GM18508 (cell line): ENCODE measurements around the gene RFX3.

Experiments
- ATAC-seq: cut with Tn5 transposase; IDR thresholded peaks from one replicate; pipeline ENCODE4 v1.9.1; 2021; ENCODE audit warnings: moderate number of reproducible peaks; ENCODE audit not compliant: insufficient read depth, unreplicated experiment

RFX3 gene

DNA sequence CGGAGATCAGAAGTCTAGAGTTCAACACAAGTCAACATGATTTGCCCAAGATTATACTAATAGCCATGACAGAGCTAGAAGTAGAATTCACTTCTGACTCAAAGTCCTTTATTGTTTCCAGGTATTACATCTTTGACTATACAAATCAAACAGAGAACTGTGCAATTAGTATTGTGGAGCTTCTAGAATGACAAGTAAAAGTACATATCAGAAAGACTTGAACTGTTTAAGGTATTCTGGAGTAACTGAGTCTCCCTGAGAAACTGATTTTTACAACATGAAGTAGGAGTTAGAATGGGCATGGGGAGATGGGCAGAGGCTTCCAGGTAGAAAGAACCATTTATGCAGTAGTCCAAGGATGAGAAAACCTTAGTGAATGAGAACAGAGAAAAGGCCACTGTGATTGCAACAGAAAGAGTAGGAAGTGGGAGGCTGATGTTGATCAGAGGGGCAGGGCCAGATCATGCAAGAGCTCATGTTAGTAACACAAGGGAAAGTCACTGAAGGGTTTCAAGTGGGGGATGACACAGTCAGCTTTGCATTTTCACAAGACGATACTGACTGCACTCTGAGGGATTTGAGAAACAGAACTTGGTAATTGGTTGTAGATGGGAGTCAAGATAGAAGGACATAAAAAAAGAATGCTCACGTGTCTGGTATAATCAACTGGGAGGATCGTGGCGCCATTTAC is 280.7 kb downstream of the RFX3 start:
- ATAC-seq = no peak

DNA sequence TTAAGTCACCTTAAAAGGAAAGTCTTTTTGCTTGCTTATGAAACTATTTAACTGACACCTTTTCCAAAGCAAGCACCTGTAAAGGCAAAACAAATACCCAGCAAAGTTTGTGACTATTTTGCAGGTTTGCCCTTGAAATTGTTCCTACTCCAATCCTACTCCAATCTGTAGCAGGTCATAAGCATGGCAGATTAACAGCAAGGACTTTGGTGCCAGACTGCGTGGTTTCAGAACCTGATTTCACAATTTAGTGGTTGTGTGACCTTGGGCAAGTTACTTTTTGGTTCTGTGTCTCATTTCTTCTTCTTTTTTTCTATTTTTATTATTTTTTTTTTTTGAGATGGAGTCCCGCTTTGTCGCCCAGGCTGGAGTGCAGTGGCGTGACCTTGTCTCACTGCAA is 282.1 kb downstream of the RFX3 start:
- no peak for ATAC-seq

DNA sequence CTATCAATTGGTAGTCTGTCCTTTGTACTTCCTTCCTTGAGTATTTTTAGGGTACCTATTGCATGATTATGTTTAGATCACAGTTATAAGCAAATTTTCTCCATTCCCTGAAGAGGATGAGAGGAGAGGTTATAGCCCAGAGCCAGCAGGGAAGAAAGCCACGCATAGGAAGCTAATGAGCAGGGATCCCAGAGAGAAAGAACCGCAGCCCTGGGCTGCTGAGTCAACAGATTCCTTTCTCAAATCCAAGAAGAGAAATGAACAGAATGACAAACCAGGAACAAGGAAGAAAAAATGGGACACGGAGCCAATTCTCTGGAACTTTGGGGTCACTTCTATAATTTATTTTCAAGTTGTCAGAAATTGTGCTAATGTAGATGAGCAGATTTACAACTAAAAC is 284.5 kb downstream of the RFX3 start:
- ATAC-seq = no peak

DNA sequence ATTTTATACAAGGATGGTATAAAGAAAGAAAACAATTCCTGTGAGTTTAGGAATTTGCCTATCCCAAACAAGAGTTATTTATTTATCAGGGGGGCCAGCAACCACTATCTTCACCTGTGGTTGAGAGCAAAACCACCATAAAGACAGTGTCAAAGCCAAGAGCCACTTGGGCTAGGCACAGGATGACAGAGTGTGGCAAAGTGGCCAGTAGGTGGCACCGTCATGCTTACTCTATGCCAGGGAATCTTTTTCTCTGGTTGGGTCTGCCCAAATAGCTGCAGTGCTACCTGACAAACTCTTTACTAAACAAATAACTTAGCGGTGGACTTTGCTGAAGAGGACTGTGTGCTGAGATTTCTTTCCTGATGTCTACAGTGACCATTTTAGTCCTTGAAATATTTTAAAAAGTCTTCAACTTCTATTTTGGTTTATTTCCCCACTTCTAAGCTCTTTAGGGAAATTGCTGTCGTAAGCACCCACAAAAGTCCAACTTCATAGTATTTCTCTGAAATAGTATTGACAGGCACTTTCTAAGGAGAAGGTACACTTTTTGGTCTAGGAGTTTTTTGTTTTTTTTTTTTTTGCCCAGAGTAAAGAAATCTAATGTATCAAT is 285.0 kb downstream of the RFX3 start:
- ATAC-seq = peak; percentile 87

DNA sequence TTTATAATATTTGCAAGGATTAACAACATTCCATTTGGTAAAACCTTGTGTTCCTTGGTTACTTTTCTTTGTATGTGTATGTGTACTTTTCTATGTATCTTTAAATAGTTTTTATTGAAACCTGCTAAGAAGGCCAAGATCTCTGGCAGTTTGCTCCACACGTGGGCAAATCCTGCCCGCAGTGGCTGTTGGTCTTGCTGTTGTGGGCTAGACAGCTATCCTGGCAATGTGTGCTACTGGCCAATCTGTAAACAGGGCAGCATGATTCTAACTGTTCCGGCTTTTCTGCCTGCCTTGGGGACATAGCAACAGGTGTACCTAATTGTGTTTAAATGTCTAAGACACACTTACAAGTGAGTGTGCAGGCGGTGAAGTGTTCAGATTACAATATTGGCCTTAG is 286.6 kb downstream of the RFX3 start:
- ATAC-seq = no peak

DNA sequence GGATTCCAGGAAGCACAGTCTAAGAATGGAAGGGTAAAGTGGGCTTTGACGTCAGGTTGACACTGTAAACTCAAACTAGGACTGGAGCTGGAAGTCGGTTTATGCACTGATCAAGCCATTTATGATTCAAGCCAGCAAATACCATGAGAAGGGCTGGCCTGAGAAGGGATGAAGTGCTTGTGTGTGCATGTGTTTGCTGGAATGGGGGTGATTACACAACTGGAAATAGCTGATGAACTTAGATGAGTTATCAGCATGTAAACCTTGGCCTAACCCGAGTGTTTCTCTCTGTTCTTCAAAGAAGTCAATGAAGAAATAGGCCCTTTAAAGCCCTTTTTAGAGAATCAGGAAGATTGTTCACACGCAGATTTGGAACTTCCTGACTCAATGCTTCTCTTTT is 287.6 kb downstream of the RFX3 start:
- ATAC-seq = no peak

DNA sequence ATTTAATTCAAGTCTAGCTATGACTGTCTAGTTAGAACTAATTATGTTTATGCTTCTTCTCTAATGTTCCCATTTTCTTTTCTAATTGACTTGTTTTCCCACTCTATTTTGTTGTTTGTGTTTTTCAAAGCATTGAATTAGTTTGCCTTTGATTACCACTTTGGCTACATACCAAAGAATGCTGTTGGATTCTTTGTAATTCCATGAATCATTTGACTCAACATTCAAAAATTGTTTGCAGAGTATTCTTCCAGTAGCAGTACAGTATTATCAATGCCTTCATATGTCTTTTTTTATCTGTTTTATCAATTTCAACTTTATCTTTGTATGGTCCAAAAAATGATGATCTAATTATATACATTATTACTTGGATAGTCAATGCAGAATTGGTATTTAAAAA is 288.7 kb downstream of the RFX3 start:
- ATAC-seq = no peak

DNA sequence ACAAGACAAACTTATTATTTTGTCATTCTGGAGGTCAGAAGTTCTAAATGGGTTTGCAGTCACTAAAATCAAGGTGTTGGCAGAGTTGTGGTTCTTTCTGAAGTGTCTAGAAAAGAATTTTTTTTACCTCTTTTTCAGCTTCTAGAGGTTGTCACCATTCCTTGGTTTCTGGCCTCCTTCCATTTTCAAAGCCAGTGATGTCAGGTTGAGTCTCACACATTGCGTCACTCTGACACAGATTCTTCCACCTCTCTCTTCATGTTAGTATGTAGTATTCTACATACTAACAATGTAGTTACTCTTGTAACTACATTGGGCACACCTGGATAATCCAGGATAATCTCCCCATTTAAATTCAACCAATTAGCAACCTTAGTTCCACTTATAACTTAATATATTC is 290.3 kb downstream of the RFX3 start:
- no peak for ATAC-seq

DNA sequence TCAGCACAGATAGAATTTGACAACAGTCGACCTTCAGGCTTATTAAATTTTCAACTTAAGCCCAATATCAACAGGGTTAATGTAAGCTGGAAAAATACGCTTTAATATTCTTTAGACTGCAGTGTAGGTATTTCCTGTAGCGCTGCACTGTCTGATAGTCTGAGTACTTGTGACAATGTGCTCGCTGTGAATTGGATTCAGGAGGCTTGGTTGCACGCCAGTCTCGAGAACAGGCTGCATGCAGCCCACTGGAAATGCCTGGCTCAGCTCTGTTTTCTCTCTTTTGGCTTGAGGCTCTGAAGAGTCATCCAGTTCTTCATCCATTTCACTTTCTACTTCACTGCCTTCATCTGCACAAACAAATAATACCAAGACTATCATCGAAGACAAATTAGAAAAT is 300.9 kb downstream of the RFX3 start:
- no peak for ATAC-seq

DNA sequence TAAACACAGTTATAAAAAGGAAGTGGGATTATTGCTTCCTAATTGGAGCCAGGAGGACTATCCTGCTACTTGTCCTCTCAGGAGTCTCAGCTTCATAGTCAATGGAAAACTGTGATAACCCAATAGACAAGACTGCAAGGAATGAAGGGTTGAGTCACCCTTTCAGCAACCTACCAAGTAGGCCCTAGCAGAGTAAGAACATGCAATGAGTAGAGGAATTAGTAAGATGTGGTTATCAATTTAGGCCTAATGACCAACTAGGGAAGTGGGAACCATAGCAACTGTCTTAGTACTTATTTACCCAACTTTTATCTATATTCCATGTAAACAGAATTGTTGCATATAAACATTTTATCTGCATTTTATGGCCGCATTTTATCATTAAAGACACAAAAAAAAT is 310.1 kb downstream of the RFX3 start:
- ATAC-seq = no peak

DNA sequence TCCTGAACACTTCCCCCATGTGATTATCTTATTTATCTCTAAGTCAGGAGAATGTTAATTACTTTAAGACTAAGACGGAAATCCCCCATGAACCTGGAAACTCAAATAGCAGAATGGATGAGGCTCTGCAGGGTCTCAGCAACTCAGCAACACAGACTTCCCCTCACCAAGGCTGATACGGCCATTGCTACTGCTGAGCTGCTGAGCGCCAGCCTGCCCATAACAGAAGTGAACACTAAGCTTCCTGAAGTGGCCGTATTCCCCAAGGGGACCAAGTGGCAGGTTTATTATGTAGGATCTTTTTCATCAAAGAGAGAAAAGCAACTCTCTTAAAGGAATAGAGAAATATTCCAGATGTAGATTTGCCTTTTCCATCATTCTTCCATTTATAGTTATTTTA is 311.1 kb downstream of the RFX3 start:
- ATAC-seq = no peak

DNA sequence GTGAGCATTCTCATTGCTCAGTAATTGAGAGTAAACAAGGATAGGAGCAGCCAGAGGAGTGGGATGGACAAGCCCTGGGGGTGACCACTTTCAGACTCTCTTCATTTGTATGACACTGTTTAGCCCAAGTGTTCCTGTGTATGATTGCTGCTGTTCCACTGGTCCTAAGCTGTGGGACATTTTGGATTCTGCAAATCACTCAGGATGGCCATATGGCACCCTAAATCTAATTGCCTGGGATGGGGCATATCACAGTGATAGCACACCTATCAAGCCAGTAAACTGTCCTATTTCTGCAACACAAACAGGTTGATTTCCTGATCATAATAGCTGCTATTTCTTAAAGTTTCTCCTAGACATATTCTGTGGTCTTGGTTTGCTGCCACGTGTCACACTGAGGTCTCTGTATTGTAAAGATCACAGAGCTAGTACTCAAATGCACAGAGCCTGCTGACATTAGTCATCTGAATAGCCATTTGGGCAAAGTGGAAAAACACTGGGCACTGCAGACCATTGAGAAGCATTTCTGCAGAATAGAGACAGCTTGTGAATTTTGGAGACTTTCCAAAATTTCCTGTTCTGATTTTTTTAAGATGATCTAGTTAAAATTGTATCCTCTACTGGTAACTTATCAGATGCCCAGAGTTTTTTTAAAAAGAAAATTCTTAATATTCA is 320.2 kb downstream of the RFX3 start:
- no peak for ATAC-seq

DNA sequence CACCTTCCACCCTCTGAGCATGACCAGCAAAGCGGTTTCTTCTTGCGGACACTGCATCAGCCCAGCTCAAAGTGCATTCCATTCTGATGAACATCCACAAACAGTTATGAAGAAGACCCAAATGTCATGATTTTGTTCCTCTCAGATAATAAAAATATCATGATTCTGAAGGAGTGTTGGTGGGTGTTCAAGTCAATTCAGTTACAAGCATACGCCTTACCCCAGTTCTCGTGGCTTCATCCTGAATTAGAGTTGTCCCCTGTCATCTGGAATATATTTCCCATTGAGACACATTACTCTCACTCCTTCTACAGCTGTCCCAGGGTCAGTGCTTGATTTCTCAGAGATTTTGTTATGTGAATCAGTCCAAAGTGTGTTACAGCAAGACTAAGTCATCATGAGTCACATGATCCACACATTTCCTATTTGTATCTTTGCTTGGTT is 325.4 kb downstream of the RFX3 start:
- ATAC-seq = no peak

DNA sequence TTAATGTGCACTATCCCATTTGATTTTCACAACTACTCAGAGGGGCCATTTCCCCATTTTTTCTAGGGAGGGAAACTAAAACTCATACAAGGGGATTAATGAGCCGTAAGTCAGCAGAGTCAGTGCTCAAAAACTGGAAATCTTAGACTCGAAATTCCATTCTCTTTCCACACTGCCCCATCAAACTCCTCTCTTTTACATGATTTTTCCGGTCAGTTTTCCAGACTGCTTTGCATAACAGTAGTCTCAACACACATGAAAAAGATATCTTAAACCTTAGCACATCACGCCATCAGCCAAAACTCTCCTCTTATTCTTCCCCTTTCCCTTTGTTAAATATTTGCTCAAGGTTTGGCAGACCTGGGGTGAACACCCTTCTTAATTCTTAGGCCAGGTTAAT is 332.0 kb downstream of the RFX3 start:
- no peak for ATAC-seq

DNA sequence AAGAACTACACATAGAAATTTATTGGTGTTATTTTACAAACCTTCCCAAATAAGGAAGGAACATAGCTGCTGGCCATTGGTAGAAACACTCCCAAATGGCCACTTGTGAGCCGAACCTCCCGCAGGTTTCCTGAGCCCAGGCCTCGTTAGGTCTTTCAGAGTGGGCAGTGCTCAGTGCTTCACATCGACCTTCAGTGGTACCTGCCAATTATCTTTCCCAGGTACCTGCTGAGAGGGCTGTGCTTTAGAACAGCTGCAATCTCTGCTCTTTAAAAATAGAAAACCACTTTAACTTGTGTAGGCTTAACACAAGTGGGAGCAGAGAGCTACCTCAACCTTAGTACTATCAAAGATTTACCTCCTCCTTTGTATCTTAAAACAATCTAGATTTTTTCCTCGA is 334.1 kb downstream of the RFX3 start:
- no peak for ATAC-seq

DNA sequence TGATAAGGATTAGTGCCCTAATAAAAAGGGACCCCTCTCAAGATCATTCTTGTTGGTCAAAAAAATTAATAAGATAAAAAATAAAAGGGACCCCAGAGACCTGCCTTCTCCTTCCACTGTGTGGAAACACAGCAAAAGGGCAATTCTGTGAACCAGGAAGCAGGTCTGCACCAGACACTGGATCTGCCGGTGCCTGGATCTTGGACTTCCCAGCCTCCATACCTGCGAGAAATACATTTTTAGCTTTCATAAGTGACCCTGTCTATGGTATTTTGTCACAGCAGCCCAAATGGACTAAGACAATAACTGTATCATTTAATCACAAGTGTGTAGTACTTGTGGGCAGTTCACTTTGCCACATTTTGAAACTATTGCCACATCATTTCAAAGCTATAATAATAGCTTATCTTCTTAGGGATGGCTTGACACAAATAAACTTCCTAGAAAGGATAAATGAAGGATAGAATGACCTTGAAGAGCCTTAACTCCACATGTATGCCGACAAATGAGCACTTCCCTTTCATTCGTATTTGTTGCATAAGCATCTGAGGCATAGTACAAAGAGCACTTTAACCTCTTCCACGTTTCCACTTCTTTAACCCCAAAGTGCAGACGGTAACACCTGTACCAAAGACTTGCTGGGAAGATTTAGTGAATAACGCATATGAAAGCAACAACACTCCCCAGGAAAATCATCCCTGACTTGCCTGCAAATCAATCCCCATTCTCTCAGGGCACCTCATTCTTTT is 336.5 kb downstream of the RFX3 start:
- ATAC-seq = no peak

DNA sequence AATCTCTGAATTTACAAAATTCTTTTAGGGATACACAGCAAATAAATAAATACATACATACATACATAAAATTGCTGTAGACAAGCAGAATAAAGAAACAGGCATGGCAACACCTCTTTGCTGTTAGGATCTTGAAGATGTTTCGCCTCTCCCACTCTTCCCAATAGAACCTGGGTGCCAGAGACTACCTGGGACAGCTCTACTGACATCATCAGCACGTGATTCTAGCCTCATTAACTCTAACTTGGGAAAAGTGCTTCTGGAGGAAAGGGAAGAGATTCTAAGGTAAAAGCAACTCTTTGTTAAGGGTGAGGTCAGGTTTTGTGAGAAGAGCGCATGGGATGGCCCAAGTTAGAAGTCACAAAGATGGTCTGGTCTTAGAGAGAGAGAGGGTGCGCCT is 339.1 kb downstream of the RFX3 start:
- no peak for ATAC-seq

DNA sequence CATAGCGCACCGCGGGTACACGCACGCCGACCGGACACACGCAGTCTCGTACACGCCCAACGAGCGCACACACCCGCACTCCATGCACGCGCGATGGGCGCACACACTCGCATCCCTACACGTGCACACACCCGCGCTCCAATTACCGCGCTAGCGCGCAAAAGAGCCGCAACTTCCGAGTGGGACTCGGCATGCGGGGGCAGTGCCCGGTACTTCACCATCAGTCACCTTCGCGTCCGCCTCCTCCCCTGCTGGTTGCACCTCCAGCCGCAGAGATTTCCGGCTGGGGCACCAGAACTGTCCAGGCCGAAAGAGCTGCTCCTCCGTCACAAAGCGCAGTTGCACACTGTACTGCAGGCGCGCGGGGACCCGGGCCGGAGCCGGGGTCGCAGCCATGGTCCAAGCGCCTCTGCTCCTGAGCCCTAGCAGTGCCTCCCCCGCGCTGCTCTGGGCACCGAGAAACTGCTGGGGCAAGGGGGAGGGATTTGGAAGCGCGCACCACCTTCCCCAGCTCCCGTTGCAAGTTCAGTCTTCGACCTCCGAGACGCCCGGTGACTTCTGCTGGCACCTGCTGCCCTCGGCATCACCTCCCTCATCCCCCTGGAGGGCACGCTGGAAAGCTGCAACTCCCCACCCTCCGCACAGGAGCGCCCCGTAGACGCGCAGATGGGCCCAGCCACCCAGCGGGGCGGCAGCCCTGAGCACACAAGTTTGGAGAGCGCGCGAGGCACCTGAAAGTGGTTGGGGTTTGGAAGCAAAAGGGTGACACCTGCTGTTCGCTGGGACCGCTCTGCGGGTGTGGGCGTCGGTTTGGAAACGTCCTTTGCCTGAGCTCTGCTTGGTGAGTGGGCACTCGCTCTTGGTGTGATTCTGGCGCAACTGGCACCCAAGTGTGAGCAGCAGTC is 344.5 kb downstream of the RFX3 start:
- ATAC-seq = no peak

DNA sequence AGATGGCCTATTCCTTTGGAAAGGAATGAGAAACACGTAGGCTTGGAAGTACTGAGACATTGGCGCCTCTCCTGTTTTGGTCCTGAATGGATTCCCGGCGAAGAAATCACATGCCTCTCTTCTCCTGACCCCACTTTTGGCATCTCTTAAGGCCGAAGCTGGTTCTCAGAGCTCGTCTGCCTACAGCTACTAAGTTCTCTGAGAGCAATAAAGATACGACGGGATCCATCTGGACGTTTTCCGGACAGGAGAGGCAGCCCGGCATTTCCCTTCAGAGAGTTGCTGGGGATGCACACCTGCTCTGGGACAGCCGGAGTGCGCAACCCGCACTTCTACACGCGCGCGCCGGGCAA is 345.1 kb downstream of the RFX3 start:
- no peak for ATAC-seq

DNA sequence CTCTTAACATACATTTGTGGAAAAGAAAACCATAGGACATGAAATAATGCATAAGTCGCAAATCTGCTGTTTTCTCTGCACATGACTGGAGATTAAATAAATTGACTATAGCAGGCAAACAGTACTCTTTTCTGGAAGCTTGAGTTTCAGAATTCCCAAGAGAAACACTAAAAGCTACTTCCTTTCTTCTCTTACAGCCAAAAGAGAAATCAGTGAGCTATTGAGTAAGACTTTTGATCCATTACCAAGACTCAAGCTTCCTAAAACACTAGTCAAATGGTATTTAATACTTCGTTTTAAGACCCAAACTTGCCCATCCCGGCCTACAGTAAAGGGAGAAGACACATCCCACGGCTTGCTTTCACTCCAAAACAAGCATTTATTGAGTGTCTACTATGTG is 346.1 kb downstream of the RFX3 start:
- ATAC-seq = no peak
